Gastrocnemius medialis (tissue), 4 donors: ENCODE data around the gene CTU2. TPM values are rescaled to one million over a fixed set of nuclear protein-coding genes. Genes with fewer than 3 reads are reported as not detected.

Source experiments
- ATAC-seq, 2 donors: fragments of 150-250 bp; one replicate each; pipeline ENCODE4 v1.9.1; 2016
- DNase-seq, 2 donors: peaks; one replicate each; pipeline ENCODE4 v3.0.0-alpha.2; 2019
- H3K27ac ChIP-seq, 4 donors: fragments of 200-600 bp; sonication (generic); 1 replicate in 1 of 4; 2 replicates in 3 of 4; pipeline ENCODE4 v1.5.1; 2016 to 2018; ENCODE audit warnings: mild to moderate bottlenecking in 2 of 4, moderate library complexity in 1 of 4
- H3K27me3 ChIP-seq, 3 donors: fragments of 200-600 bp; sonication (generic) in 2 of 3; 1 replicate in 1 of 3; 2 replicates in 2 of 3; pipeline versions ENCODE4 v1.5.1 to v1.6.0; 2016 to 2019; ENCODE audit warnings: mild to moderate bottlenecking in 1 of 3, moderate library complexity in 1 of 3
- H3K36me3 ChIP-seq, 2 donors: fragments of 200-600 bp; sonication (generic) in 1 of 2; one replicate each; pipeline ENCODE4 v1.5.1; 2017 to 2018
- H3K4me1 ChIP-seq, 2 donors: fragments of 200-600 bp; sonication (generic) in 1 of 2; one replicate each; pipeline ENCODE4 v1.5.1; 2016 to 2017; ENCODE audit warnings: mild to moderate bottlenecking in 2 of 2
- H3K4me3 ChIP-seq, 4 donors: fragments of 200-600 bp; sonication (generic) in 3 of 4; 1 replicate in 1 of 4; 2 replicates in 3 of 4; pipeline ENCODE4 v1.5.1; 2016 to 2019; ENCODE audit warnings: mild to moderate bottlenecking in 2 of 4
- H3K9me3 ChIP-seq, 3 donors: fragments of 200-600 bp; sonication (generic) in 2 of 3; 1 replicate in 1 of 3; 2 replicates in 2 of 3; pipeline ENCODE4 v1.5.1; 2016 to 2019
- CTCF ChIP-seq, 5 experiments: fragments of 450-650 bp in 3 of 5; fragments of 200-600 bp in 2 of 5; sonication (generic) in 2 of 5; IDR thresholded peaks in 4 of 5; conservative IDR thresholded peaks in 1 of 5; 1 replicate in 4 of 5; 2 replicates in 1 of 5; pipeline ENCODE4 v1.5.1; 2016 to 2019; ENCODE audit warnings: antibody characterized with exemption in 5 of 5, mild to moderate bottlenecking in 3 of 5, moderate library complexity in 3 of 5
- POLR2A ChIP-seq, 2 donors: fragments of 450-650 bp; IDR thresholded peaks; one replicate each; pipeline ENCODE4 v1.6.1; 2017; ENCODE audit warnings: antibody characterized with exemption in 2 of 2, mild to moderate bottlenecking in 2 of 2, moderate library complexity in 2 of 2
- in situ Hi-C, 4 donors: fragments of 200-750 bp; cut with MboI; loops; one replicate each; pipeline versions ENCODE4 v1.15.0 to v1.8.0; 2017; ENCODE audit warnings: low sequenced_read_pairs in 4 of 4
- intact Hi-C: fragments of 100-400 bp; cut with DNase I; formaldehyde crosslinking; loops from one replicate; pipeline ENCODE4 v1.15.1; 2023; ENCODE audit warnings: low total_unique reads
- total RNA-seq, 4 donors: library from RNA; depleted of rRNA; stranded (reverse); fragments of >200 nt; gene quantifications; one replicate each; pipeline versions ENCODE4 v1.1.0 to v1.2.3, GENCODE V29; 2016

CTU2 gene
- total RNA-seq, 4 donors from 2014 or later: 11.1 to 17.7 (median 14.1) TPM

GRCh38 chr16:88697116-88697830, 9.0 kb upstream of the CTU2 start:
- in situ Hi-C loops (no loop called here), intact Hi-C loops (no loop called here)
- Histone ChIP-seq H3K4me1 (peaks cover 12 to 14% of the 10 kb centered on the region in 2 donors), H3K9me3 (no peaks in the 10 kb centered on the region), H3K4me3 (no peak overlapping the region), H3K36me3 (peaks cover 0 to 32% of the 10 kb centered on the region in 2 donors), H3K27ac (no peak overlapping the region), H3K27me3 (no peaks in the 10 kb centered on the region)
- DNase-seq (no peak), ATAC-seq (no peak)
- TF ChIP-seq POLR2A (IDR thresholded peaks at IDR 0.05) (no peak), CTCF (IDR thresholded peaks at IDR 0.05 in 4 of 5, conservative IDR thresholded peaks at IDR 0.05 in 1 of 5) (no peak)

DNA sequence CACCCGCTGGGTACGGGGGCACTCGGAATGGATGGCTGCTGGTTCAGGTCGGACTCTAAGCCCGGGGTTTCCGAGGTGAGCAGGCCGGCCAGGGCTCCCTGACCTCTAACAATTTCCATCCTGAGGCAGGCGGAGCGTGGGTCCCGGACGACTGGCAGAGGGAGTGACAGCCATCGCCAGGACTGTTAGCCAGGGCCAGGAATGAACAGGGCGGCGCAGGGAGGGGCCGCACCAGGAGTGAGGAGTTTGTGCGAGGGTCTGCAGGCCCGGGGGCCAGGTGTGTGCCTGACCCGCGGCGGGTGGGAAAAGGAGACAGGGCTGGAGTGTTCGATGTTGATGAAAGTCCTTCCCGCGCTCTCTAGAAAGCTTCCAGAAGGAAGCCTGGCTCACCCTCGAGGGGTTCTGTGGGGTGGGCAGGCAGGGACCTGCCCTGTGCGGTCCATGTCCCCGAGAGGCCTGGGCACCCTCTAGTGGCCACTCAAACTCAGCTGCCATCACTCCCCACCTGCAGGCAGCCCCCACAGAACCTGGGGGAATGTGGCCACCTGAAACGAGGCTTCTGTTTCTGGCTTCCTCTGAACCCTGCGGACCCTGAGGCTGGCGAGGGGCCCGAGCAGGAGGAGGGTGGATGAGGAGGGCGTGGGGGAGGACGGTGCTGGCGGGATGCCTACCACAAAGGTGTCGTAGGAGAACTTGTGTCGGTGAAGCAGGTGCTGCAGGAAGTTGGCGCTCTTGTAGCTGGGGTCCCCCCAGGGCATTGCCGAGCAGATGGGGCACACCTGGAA, 8.3 kb upstream of the CTU2 start:
- H3K36me3 ChIP-seq: peaks cover 0 to 32% of the 10 kb centered on the region in 2 donors
- intact Hi-C loops (no loop called here), in situ Hi-C loops (no loop called here)
- no peak overlapping the region for H3K27ac ChIP-seq
- TF ChIP-seq CTCF (IDR thresholded peaks at IDR 0.05 in 4 of 5, conservative IDR thresholded peaks at IDR 0.05 in 1 of 5) (peak in 4 of 5 experiments; percentile 20 to 50 (median 33)), POLR2A (IDR thresholded peaks at IDR 0.05) (no peak)
- H3K4me1 ChIP-seq: peaks cover 12 to 14% of the 10 kb centered on the region in 2 donors
- H3K27me3 ChIP-seq: no peaks in the 10 kb centered on the region
- ATAC-seq: no peak
- no peak overlapping the region for H3K4me3 ChIP-seq
- no peak for DNase-seq
- H3K9me3 ChIP-seq: no peaks in the 10 kb centered on the region

DNA sequence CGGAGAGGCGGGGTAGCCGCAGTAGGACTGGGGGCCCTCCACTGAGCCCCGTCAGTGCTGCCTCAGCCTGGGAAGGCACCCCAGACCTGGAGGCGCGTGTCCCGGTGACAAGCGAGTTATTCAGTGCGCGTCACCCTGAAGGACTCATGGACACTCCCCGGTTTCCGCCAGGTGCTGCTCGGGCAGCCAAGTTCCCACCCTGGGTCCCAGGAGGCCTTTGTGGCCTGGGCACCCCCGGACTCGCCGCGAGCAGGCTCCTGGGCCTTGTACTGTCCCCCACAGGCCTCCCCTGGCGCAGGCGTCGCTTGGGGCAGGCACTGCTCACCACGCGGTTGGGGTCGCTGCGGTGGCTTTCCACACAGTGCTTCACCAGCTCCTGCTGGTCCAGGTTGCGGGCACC, 7.7 kb upstream of the CTU2 start:
- TF ChIP-seq CTCF (IDR thresholded peaks at IDR 0.05 in 4 of 5, conservative IDR thresholded peaks at IDR 0.05 in 1 of 5): no peak
- no peak for TF ChIP-seq POLR2A (IDR thresholded peaks at IDR 0.05)
- Histone ChIP-seq H3K4me1 (peaks cover 13 to 14% of the 10 kb centered on the region in 2 donors), H3K4me3 (no peak overlapping the region), H3K27ac (no peak overlapping the region), H3K9me3 (no peaks in the 10 kb centered on the region), H3K27me3 (no peaks in the 10 kb centered on the region), H3K36me3 (peaks cover 0 to 32% of the 10 kb centered on the region in 2 donors)
- in situ Hi-C loops (no loop called here), intact Hi-C loops (no loop called here)
- DNase-seq: no peak
- no peak for ATAC-seq

DNA sequence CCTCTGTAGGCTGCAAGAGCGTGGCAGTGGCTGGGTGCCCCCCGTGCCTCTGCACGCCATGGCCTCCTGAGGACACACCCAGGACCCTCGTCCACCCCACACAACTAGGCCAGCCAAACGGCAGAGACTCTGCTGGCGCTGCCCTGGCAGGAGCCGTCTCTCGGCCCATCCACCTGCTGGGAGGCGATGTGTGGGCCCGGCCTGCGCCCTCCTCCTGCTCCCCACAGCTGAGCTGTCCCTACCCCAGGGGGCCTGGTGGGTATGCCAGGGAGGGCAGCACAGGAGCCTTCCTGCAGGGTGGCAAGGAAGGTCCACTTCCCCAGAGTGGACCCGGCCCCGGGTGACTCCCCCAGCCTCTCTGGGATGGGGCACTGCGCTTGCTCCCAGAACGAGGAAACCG, 7.1 kb upstream of the CTU2 start:
- no peaks in the 10 kb centered on the region for H3K27me3 ChIP-seq
- DNase-seq (no peak), ATAC-seq (no peak)
- H3K4me1 ChIP-seq: peaks cover 14 to 15% of the 10 kb centered on the region in 2 donors
- in situ Hi-C loops (no loop called here), intact Hi-C loops (no loop called here)
- no peak for TF ChIP-seq POLR2A (IDR thresholded peaks at IDR 0.05)
- peaks cover 0 to 32% of the 10 kb centered on the region in 2 donors for H3K36me3 ChIP-seq
- H3K27ac ChIP-seq: no peak overlapping the region
- H3K4me3 ChIP-seq: no peak overlapping the region
- H3K9me3 ChIP-seq: no peaks in the 10 kb centered on the region

- peak overlapping the region in 1 of 4 donors; percentile 71 for H3K27ac ChIP-seq
- no peaks in the 10 kb centered on the region for H3K9me3 ChIP-seq
- peaks cover 0 to 32% of the 10 kb centered on the region in 2 donors for H3K36me3 ChIP-seq
- ATAC-seq (no peak), DNase-seq (no peak)
- no peaks in the 10 kb centered on the region for H3K27me3 ChIP-seq
- H3K4me3 ChIP-seq: peak overlapping the region in 1 of 4 donors; percentile 24
- H3K4me1 ChIP-seq: peaks cover 19 to 21% of the 10 kb centered on the region in 2 donors
- TF ChIP-seq CTCF (IDR thresholded peaks at IDR 0.05 in 4 of 5, conservative IDR thresholded peaks at IDR 0.05 in 1 of 5): no peak
- TF ChIP-seq POLR2A (IDR thresholded peaks at IDR 0.05): no peak
- intact Hi-C loops (loop anchor here (10.0 kb wide), 1 partner anchor 155 kb away; the partner anchor contains the start of genes GALNS and TRAPPC2L), in situ Hi-C loops (loop anchor here in 1 of 4 donors (10.0 kb wide), 1 partner anchor 125 kb away; the partner anchor contains the start of gene ZC3H18)
Observed at GRCh38 chr16:88700322-88700635, 6.0 kb upstream of the CTU2 start.
